Suprapubic skin (tissue), 4 donors: ENCODE data around the gene SHC1.

Experiments used
- POLR2A ChIP-seq, 2 donors: fragments of 450-650 bp; IDR thresholded peaks; one replicate each; pipeline ENCODE4 v1.6.1; 2017; ENCODE audit warnings: antibody characterized with exemption in 2 of 2, mild to moderate bottlenecking in 2 of 2, moderate library complexity in 2 of 2
- POLR2AphosphoS5 ChIP-seq, 3 donors: sonication (generic); formaldehyde crosslinking; IDR thresholded peaks; one replicate each; pipeline ENCODE4 v1.6.1; 2017; ENCODE audit warnings: antibody characterized with exemption in 3 of 3
- TF ChIP-seq, protein P1 (sequence below), 2 donors: fragments of 200-600 bp in 1 of 2; fragments of 450-650 bp in 1 of 2; sonication (generic) in 1 of 2; IDR thresholded peaks; one replicate each; pipeline ENCODE4 v1.5.1; 2016 to 2019; ENCODE audit warnings: antibody characterized with exemption in 2 of 2, mild to moderate bottlenecking in 1 of 2, moderate library complexity in 1 of 2

DNA sequence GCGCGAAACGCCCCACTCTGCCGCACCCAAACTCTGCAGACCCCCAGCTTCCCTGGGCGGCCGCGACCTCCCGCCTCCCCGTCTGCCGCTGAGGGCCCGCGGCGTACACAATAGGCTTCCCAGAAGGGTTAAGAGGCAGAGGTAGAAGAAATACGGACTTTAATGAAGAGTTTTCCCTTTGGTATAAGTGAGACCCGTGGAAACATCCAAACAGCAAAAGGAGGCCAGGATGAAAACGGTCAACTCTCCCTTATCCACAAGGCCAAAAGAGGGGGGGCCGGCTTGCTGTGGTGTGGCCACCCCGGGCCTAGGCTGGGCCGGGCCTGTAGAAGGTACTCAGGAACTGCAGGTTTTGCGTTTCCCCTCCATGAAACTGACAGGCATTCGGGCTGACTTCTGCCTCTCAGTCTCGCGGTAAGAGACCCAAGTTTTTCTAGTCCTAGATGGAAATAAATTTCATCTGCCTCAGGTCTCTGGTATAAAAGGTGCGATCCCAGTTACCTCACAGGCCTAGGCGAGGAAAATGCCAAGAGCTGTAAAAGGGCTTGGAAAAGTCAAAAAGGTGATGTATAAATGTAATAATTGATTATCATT lies 8.3 kb downstream of the SHC1 start:
- TF ChIP-seq, protein P1, sequence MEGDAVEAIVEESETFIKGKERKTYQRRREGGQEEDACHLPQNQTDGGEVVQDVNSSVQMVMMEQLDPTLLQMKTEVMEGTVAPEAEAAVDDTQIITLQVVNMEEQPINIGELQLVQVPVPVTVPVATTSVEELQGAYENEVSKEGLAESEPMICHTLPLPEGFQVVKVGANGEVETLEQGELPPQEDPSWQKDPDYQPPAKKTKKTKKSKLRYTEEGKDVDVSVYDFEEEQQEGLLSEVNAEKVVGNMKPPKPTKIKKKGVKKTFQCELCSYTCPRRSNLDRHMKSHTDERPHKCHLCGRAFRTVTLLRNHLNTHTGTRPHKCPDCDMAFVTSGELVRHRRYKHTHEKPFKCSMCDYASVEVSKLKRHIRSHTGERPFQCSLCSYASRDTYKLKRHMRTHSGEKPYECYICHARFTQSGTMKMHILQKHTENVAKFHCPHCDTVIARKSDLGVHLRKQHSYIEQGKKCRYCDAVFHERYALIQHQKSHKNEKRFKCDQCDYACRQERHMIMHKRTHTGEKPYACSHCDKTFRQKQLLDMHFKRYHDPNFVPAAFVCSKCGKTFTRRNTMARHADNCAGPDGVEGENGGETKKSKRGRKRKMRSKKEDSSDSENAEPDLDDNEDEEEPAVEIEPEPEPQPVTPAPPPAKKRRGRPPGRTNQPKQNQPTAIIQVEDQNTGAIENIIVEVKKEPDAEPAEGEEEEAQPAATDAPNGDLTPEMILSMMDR (IDR thresholded peaks at IDR 0.05), result no peak
- TF ChIP-seq POLR2A (IDR thresholded peaks at IDR 0.05) (no peak), POLR2AphosphoS5 (IDR thresholded peaks at IDR 0.05) (no peak)
